Hepatocyte (in vitro differentiated cells): Measurements from ENCODE around the gene KRT23.

ENCODE experiments used
- EZH2 ChIP-seq: fragments of 200-600 bp; sonication (generic); IDR thresholded peaks from 2 replicates; pipeline ENCODE4 v1.6.1; 2016; ENCODE audit warnings: antibody characterized with exemption, mild to moderate bottlenecking, borderline replicate concordance
- TF ChIP-seq, protein P1 (sequence below): fragments of 200-600 bp; sonication (generic); IDR thresholded peaks from 2 replicates; pipeline ENCODE4 v1.5.1; 2016; ENCODE audit warnings: antibody characterized with exemption, mild to moderate bottlenecking; ENCODE audit not compliant: poor library complexity

DNA sequence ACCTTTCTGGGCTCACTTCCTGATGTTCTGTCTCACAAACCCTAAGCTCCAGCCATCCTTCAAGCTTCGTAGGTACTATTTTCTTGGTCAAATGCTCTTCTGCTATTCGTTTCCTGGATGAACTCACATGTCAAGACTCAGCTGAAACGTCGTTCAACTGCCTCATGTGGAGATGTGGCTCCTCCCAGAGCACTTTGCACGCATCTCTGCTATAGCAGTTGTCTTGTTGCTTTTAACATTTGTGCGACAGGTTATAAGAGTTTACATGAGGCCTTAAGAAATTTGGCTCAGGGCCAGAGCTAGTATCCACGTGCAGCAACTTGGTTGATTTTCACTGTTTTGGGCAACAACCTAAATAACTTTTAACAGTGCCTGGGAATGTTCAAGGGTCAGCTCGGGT is 49.5 kb upstream of the KRT23 start:
- TF ChIP-seq, protein P1, sequence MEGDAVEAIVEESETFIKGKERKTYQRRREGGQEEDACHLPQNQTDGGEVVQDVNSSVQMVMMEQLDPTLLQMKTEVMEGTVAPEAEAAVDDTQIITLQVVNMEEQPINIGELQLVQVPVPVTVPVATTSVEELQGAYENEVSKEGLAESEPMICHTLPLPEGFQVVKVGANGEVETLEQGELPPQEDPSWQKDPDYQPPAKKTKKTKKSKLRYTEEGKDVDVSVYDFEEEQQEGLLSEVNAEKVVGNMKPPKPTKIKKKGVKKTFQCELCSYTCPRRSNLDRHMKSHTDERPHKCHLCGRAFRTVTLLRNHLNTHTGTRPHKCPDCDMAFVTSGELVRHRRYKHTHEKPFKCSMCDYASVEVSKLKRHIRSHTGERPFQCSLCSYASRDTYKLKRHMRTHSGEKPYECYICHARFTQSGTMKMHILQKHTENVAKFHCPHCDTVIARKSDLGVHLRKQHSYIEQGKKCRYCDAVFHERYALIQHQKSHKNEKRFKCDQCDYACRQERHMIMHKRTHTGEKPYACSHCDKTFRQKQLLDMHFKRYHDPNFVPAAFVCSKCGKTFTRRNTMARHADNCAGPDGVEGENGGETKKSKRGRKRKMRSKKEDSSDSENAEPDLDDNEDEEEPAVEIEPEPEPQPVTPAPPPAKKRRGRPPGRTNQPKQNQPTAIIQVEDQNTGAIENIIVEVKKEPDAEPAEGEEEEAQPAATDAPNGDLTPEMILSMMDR = no peak
- TF ChIP-seq EZH2 = no peak
